Spleen (tissue), 11 donors: ENCODE results near the gene MECR. TPM values are rescaled to one million over a fixed set of nuclear protein-coding genes. Genes with fewer than 3 reads are reported as not detected.

Source experiments
- DNase-seq: peaks from one replicate; pipeline ENCODE4 v3.0.0-alpha.2; 2020
- H3K27ac ChIP-seq, 8 donors: fragments of 200-600 bp; sonication (generic) in 7 of 8; 1 replicate in 4 of 8; 2 replicates in 4 of 8; pipeline versions ENCODE4 v1.5.0 to v1.8.0; 2016 to 2021; ENCODE audit warnings: inconsistent platforms in 4 of 8, mild to moderate bottlenecking in 4 of 8, moderate library complexity in 1 of 8
- H3K27me3 ChIP-seq, 7 donors: fragments of 200-600 bp; sonication (generic) in 6 of 7; replicated peaks in 1 of 7; 1 replicate in 4 of 7; 2 replicates in 3 of 7; pipeline versions ENCODE4 v1.5.0 to v1.8.0; 2016 to 2021; ENCODE audit warnings: inconsistent platforms in 3 of 7, mild to moderate bottlenecking in 1 of 7
- H3K36me3 ChIP-seq, 6 donors: fragments of 200-600 bp; sonication (generic) in 5 of 6; 1 replicate in 4 of 6; 2 replicates in 2 of 6; pipeline versions ENCODE4 v1.5.0 to v1.8.0; 2016 to 2021; ENCODE audit warnings: inconsistent platforms in 2 of 6
- H3K4me1 ChIP-seq, 6 donors: fragments of 200-600 bp; sonication (generic) in 5 of 6; 1 replicate in 3 of 6; 2 replicates in 3 of 6; pipeline versions ENCODE4 v1.5.0 to v1.8.0; 2016 to 2021; ENCODE audit warnings: inconsistent platforms in 3 of 6
- H3K4me3 ChIP-seq, 8 donors: fragments of 200-600 bp; sonication (generic) in 7 of 8; 1 replicate in 4 of 8; 2 replicates in 4 of 8; pipeline versions ENCODE4 v1.5.0 to v1.8.0; 2016 to 2021; ENCODE audit warnings: inconsistent platforms in 4 of 8, mild to moderate bottlenecking in 4 of 8, moderate library complexity in 2 of 8
- H3K9me3 ChIP-seq, 8 donors: fragments of 200-600 bp; sonication (generic) in 7 of 8; 1 replicate in 4 of 8; 2 replicates in 4 of 8; pipeline versions ENCODE4 v1.5.0 to v1.8.0; 2016 to 2021; ENCODE audit warnings: inconsistent platforms in 4 of 8
- CTCF ChIP-seq, 11 experiments: fragments of 200-600 bp in 7 of 11; fragments of 450-650 bp in 4 of 11; sonication (generic) in 4 of 11; IDR thresholded peaks in 8 of 11; conservative IDR thresholded peaks in 3 of 11; 1 replicate in 7 of 11; 2 replicates in 4 of 11; pipeline versions ENCODE4 v1.4.0 to v1.8.0; 2016 to 2021; ENCODE audit warnings: antibody characterized with exemption in 11 of 11, inconsistent platforms in 4 of 11, mild to moderate bottlenecking in 1 of 11
- POLR2A ChIP-seq, 3 donors: fragments of 450-650 bp; IDR thresholded peaks; one replicate each; pipeline ENCODE4 v1.5.1; 2017; ENCODE audit warnings: antibody characterized with exemption in 3 of 3, mild to moderate bottlenecking in 1 of 3
- POLR2AphosphoS5 ChIP-seq, 3 donors: sonication (generic); formaldehyde crosslinking; IDR thresholded peaks; one replicate each; pipeline ENCODE4 v1.5.1; 2017; ENCODE audit warnings: antibody characterized with exemption in 3 of 3
- WGBS, 5 donors: extraction: QIAGEN DNeasy Blood & Tissue Kit in 3 of 5; methylation state at CpG; one replicate each; pipeline versions ENCODE4 v1.1.5 to v1.1.7; 2013 to 2018; 5-methylcytosine and 5-hydroxymethylcytosine counted together
- intact Hi-C: fragments of 100-400 bp; cut with DNase I; formaldehyde crosslinking; loops from one replicate; pipeline ENCODE4 v1.15.0; 2023; ENCODE audit warnings: low total_unique reads
- polyA plus RNA-seq, 3 donors: library from polyadenylated mRNA; stranded (reverse); fragments of 200-250 nt; gene quantifications; one replicate each; pipeline ENCODE4 v1.2.1, GENCODE V29; 2013
- total RNA-seq, 7 donors: library from RNA; depleted of rRNA in 3 of 7; stranded (reverse); fragments of >200 nt in 3 of 7; fragmentation: NEBNext Ultra II Directional in 4 of 7; extraction: Animal tissue kit (Norgen Biotek cat#: 25700) in 4 of 7; gene quantifications; one replicate each; pipeline versions ENCODE4 v1.1.0 to v1.2.1, GENCODE V29; 2016 to 2021
- donor health status: healthy with polysubstance abuse.
- donor health status: DM: no; HTN: no; CAD: no; lungs with moderate emphysema.
- donor health status: DM: no; HTN: no; CAD: no.
- donor health status: Bipolar disorder and iron deficiency.
- donor health status: healthy.
- donor health status: DM: no; HTN: no; CAD: no.
- donor health status: DM: yes; HTN: yes; CAD: no.

The MECR gene
- total and polyA plus RNA-seq, 10 donors: 6.4 to 25.4 (median 14.7) TPM

GRCh38 chr1:29180497-29181412 lies 50.0 kb downstream of the MECR start:
- Histone ChIP-seq H3K4me3 (peak overlapping the region; percentile 68 to 83 (median 78)), H3K27me3 (no peaks in the 10 kb centered on the region), H3K4me1 (peaks cover 43 to 68% (median 60%) of the 10 kb centered on the region in 6 donors), H3K36me3 (peaks cover 0 to 22% (median 0%) of the 10 kb centered on the region in 6 donors), H3K9me3 (no peaks in the 10 kb centered on the region), H3K27ac (peak overlapping the region; percentile 98 to 100 (median 99))
- intact Hi-C loops: no loop called here
- DNase-seq: no peak
- TF ChIP-seq POLR2AphosphoS5 (IDR thresholded peaks at IDR 0.05): no peak
- TF ChIP-seq POLR2A (IDR thresholded peaks at IDR 0.05): peak in 1 of 3 donors; percentile 13
- 0 to 1% (median 1%) methylated on average over 31 to 32 of the region's 32 CpGs for WGBS, 5 donors

DNA sequence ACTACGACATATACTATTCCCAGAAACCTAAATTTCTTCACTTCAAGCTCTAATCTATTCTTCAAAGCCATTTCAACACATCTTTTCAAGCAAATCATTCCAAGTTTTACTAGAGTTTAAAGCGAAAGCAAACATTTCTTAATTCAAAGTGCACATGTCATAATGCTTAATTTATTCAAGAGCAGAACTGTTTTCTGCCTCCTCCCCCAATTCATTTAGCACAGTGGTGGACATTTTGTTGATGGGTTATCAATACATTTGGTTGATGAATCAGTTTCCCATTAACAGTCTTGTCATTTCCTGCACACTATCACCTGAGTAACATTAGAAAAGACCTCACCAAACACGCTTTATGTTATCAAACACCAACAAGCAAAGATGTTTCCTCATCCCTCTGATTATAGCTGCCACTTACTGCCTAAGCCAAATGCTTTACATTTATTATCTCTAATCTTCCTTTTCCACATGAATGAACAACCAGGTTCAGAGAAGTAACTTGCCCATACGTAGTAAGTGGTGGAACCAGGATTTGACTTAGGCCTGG lies 51.0 kb downstream of the MECR start:
- intact Hi-C loops: no loop called here
- peak overlapping the region in 7 of 8 donors; percentile 98 to 100 (median 99) for H3K27ac ChIP-seq

GRCh38 chr1:29177022-29177705 lies 53.6 kb downstream of the MECR start:
- no peak for DNase-seq
- H3K27ac ChIP-seq: peak overlapping the region in 6 of 8 donors; percentile 32 to 100 (median 56)
- intact Hi-C loops: no loop called here
- 66 to 80% (median 70%) methylated on average over 12 of the region's 12 CpGs for WGBS, 5 donors
- TF ChIP-seq CTCF (IDR thresholded peaks at IDR 0.05 in 8 of 11, conservative IDR thresholded peaks at IDR 0.05 in 3 of 11): no peak
- no peak for TF ChIP-seq POLR2A (IDR thresholded peaks at IDR 0.05)
- TF ChIP-seq POLR2AphosphoS5 (IDR thresholded peaks at IDR 0.05): no peak
- H3K9me3 ChIP-seq: no peaks in the 10 kb centered on the region
- H3K27me3 ChIP-seq: no peaks in the 10 kb centered on the region
- peaks cover 45 to 88% (median 75%) of the 10 kb centered on the region in 6 donors for H3K4me1 ChIP-seq
- peaks cover 0 to 28% (median 0%) of the 10 kb centered on the region in 6 donors for H3K36me3 ChIP-seq
- H3K4me3 ChIP-seq: peak overlapping the region in 1 of 8 donors; percentile 6

More for the DNA sequence above, 51.0 kb downstream of the MECR start:
- Histone ChIP-seq H3K27me3 (no peaks in the 10 kb centered on the region), H3K9me3 (no peaks in the 10 kb centered on the region), H3K36me3 (peaks cover 0 to 22% (median 0%) of the 10 kb centered on the region in 6 donors), H3K4me3 (peak overlapping the region; percentile 68 to 83 (median 78)), H3K4me1 (peaks cover 43 to 76% (median 65%) of the 10 kb centered on the region in 6 donors)
- 15 to 35% (median 18%) methylated on average over 4 of the region's 4 CpGs for WGBS, 5 donors
- DNase-seq: no peak
- no peak for TF ChIP-seq POLR2A (IDR thresholded peaks at IDR 0.05)
- no peak for TF ChIP-seq CTCF (IDR thresholded peaks at IDR 0.05 in 8 of 11, conservative IDR thresholded peaks at IDR 0.05 in 3 of 11)
- TF ChIP-seq POLR2AphosphoS5 (IDR thresholded peaks at IDR 0.05): no peak

DNA sequence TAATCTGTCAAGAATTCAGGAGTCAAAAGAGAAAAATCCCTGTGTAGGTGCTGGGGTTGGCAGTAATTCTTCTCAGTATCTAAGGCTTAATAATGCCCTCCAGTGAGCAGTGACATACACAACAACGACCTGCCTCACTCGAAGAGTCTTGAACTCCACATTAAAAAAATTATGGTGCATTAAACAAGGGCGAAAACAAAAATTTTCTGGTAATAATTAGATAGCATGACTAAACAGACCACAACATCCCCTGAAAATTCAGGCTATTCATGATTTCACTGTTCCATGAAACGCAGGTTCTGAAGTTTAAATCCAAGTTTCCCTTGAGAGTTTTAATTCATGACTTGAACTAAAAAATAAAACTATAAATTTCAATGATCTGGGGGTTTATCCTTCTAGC lies 54.2 kb downstream of the MECR start:
- Histone ChIP-seq H3K4me1 (peaks cover 51 to 93% (median 81%) of the 10 kb centered on the region in 6 donors), H3K27ac (peak overlapping the region in 6 of 8 donors; percentile 0 to 100 (median 50)), H3K4me3 (no peak overlapping the region), H3K27me3 (no peaks in the 10 kb centered on the region), H3K36me3 (peaks cover 0 to 29% (median 0%) of the 10 kb centered on the region in 6 donors), H3K9me3 (no peaks in the 10 kb centered on the region)
- DNase-seq: no peak
- intact Hi-C loops: no loop called here
- no peak for TF ChIP-seq POLR2A (IDR thresholded peaks at IDR 0.05)
- no peak for TF ChIP-seq CTCF (IDR thresholded peaks at IDR 0.05 in 8 of 11, conservative IDR thresholded peaks at IDR 0.05 in 3 of 11)
- no peak for TF ChIP-seq POLR2AphosphoS5 (IDR thresholded peaks at IDR 0.05)
- WGBS, 5 donors: 46 to 69% (median 55%) methylated on average over 4 of the region's 4 CpGs
